ENCODE data around the gene GABRR2.

GABRR2 gene

DNA sequence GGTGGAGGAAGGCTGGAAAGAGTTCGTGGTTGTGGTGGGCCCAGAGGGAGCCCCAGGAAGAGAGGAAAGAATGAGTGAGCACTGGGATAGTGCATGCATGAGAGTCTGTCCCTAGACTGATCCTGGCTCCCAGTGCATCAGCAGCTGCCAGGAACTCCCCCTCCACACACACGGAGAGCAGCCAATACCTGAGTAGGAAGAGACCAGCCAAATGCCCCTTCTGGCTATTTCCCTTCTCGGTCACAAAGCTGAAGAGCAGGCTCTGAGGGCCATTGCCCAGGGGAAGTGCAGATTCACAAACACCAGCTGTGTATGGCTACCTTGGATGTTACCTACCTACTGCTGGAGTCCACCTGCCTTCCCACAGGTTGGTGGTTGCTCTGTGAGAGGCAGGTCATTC is 45.1 kb downstream of the GABRR2 start:
- DNase-seq (ENCODE audit: insufficient read length, low spot score) (no peak), FAIRE-seq (no peak)
- TF ChIP-seq, protein P1, sequence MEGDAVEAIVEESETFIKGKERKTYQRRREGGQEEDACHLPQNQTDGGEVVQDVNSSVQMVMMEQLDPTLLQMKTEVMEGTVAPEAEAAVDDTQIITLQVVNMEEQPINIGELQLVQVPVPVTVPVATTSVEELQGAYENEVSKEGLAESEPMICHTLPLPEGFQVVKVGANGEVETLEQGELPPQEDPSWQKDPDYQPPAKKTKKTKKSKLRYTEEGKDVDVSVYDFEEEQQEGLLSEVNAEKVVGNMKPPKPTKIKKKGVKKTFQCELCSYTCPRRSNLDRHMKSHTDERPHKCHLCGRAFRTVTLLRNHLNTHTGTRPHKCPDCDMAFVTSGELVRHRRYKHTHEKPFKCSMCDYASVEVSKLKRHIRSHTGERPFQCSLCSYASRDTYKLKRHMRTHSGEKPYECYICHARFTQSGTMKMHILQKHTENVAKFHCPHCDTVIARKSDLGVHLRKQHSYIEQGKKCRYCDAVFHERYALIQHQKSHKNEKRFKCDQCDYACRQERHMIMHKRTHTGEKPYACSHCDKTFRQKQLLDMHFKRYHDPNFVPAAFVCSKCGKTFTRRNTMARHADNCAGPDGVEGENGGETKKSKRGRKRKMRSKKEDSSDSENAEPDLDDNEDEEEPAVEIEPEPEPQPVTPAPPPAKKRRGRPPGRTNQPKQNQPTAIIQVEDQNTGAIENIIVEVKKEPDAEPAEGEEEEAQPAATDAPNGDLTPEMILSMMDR (IDR thresholded peaks at IDR 0.05; ENCODE audit: insufficient read depth, missing control alignments) = no peak

GRCh38 chr6:89269252-89269651 is 45.8 kb downstream of the GABRR2 start:
- TF ChIP-seq, protein P1 (IDR thresholded peaks at IDR 0.05; ENCODE audit: insufficient read depth, missing control alignments) = no peak
- DNase-seq (ENCODE audit: insufficient read length, low spot score) = no peak
- FAIRE-seq = no peak

DNA sequence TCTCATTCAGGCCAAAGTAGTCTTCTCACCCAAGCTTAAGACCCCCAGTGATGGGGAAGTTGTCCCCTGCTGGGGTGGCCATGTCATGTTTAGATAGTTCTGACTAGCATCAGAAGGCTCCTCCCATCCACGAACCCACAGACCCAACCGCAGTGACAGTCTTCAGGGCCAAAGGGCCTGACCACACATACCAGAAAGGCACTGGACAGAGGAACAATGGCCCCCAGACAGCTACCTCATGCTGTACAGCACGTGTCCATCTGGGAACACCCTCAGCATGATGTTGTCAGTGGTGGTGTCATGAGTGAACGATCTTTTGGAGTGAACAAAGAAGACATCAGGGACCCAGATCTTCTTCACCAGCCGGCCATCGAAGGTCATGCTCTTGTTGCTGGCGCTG is 46.3 kb downstream of the GABRR2 start:
- TF ChIP-seq, protein P1 (IDR thresholded peaks at IDR 0.05; ENCODE audit: insufficient read depth, missing control alignments) = no peak
- no peak for DNase-seq (ENCODE audit: insufficient read length, low spot score)
- no peak for FAIRE-seq

GRCh38 chr6:89267918-89268317 is 47.2 kb downstream of the GABRR2 start:
- DNase-seq (ENCODE audit: insufficient read length, low spot score) (no peak), FAIRE-seq (no peak)
- TF ChIP-seq, protein P1 (IDR thresholded peaks at IDR 0.05; ENCODE audit: insufficient read depth, missing control alignments) = no peak

DNA sequence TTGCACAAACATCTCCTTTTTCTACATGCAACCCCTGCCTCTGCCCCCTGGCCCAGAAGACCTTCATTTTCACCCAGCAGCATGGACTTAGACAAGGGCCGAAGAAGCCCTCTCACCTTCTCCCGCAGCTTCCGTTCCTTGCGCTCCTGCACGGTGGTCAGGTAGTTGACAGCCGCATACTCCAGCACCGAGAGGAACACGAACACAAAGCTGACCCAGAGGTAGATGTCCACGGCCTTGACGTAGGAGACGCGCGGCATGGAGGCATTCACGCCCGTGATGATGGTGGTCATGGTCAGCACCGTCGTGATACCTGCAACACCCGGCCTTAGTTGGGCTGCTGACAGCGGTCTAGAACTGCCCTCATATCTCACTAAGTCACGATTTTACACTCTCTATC is 50.8 kb downstream of the GABRR2 start:
- no peak for FAIRE-seq
- no peak for DNase-seq (ENCODE audit: insufficient read length, low spot score)
- TF ChIP-seq, protein P1 (IDR thresholded peaks at IDR 0.05; ENCODE audit: insufficient read depth, missing control alignments) = no peak

DNA sequence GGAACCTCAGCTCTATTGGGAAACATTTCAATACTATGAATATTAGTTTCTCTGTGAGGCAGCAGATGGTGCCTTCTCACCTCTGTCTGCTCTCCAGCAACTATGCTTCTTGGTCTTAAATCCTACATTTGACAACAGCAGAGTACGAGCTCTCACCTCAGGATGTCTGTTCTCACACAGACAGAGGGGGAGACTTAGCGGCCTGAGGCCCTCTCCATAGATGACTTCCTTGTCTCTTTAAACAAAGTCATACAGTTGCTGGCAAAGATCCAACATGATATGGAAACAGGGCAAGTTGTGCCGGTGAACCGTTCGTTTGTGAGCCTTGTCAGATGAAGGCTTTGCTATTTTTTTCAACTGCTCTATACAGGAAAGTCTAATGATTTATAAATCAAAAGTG is 54.3 kb downstream of the GABRR2 start:
- TF ChIP-seq, protein P1 (IDR thresholded peaks at IDR 0.05; ENCODE audit: insufficient read depth, missing control alignments) = peak; percentile 7
- DNase-seq (ENCODE audit: insufficient read length, low spot score) (no peak), FAIRE-seq (no peak)

DNA sequence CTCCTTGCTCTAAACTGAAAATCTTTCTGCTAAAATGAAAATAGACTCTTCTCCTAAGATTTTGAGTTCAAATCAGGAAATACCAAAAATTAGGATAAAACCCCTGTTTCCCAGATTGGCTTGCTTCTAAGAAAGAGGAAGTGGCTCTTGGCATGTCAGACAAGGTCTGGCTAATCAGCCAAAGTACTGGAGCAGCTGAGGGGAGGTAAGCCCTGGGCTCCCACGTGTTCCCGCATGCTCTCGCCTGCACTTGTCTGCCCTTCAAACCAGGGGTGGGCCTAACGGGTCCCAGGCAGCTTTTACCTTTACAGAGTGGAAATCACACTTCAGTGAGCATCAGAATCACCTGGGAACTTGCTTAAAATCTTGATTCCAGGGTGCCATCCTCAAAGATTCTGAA is 54.8 kb downstream of the GABRR2 start:
- no peak for FAIRE-seq

More for the DNA sequence above, 54.8 kb downstream of the GABRR2 start:
- DNase-seq (ENCODE audit: insufficient read length, low spot score) = no peak
- TF ChIP-seq, protein P1 (IDR thresholded peaks at IDR 0.05; ENCODE audit: insufficient read depth, missing control alignments) = no peak

Data from D721Med (cell line).